Activated T-cell treated with anti-CD3 and anti-CD28 coated beads, Interleukin-2, amount 50 U/mL, for 72 hours (primary cell): ENCODE measurements around the gene BHLHE23. TPM values are rescaled to one million over a fixed set of nuclear protein-coding genes. Genes with fewer than 3 reads are reported as not detected.
"Not testable (repeated sequence)": the region's sequence is repeated elsewhere in the genome, so short reads cannot be mapped to it uniquely, and the experiment has no call there.

Source experiments
- ATAC-seq, 2 donors: fragments of 150-1000 bp; cut with Tn5 transposase; replicated peaks in 1 of 2; 2 replicates each; pipeline ENCODE4 v1.10.0; 2021; ENCODE audit warnings: moderate library complexity in 2 of 2, mild to moderate bottlenecking in 1 of 2
- DNase-seq, 2 donors: peaks; one replicate each; pipeline ENCODE4 v3.0.0; 2021 to 2022; ENCODE audit warnings: mixed read lengths in 1 of 2
- H3K27ac Mint-ChIP-seq: one replicate; pipeline ENCODE4 v1.8.0; 2022; ENCODE audit warnings: mild to moderate bottlenecking, moderate library complexity, mixed read lengths
- H3K27me3 Mint-ChIP-seq: one replicate; pipeline ENCODE4 v1.8.0; 2022; ENCODE audit warnings: low read depth, mixed read lengths
- H3K36me3 Mint-ChIP-seq, 2 donors: one replicate each; pipeline ENCODE4 v1.8.0; 2022; ENCODE audit warnings: mixed read lengths in 2 of 2, mild to moderate bottlenecking in 1 of 2; ENCODE audit not compliant: insufficient read depth in 2 of 2
- H3K4me1 Mint-ChIP-seq: one replicate; pipeline ENCODE4 v1.8.0; 2022; ENCODE audit warnings: low read depth, mixed read lengths
- H3K4me3 Mint-ChIP-seq, 2 donors: one replicate each; pipeline ENCODE4 v1.8.0; 2022; ENCODE audit warnings: mild to moderate bottlenecking in 2 of 2, mixed read lengths in 2 of 2, moderate library complexity in 2 of 2
- H3K9me3 Mint-ChIP-seq, 2 donors: one replicate each; pipeline ENCODE4 v1.8.0; 2022; ENCODE audit warnings: mixed read lengths in 2 of 2
- total RNA-seq, 2 donors: library from RNA; stranded (reverse); gene quantifications; one replicate each; pipeline ENCODE4 v1.2.3, GENCODE V29; 2022

BHLHE23 gene
- total RNA-seq, 2 donors from 2014 or later = not detected

GRCh38 chr20:62963614-62964397 is 43.0 kb downstream of the BHLHE23 start:
- Mint-ChIP-seq H3K4me3 (no peak overlapping the region), H3K4me1 (peaks cover 9% of the 10 kb centered on the region), H3K27ac (no peak overlapping the region), H3K27me3 (no peaks in the 10 kb centered on the region), H3K9me3 (no peaks in the 10 kb centered on the region), H3K36me3 (no peaks in the 10 kb centered on the region)
- no peak for DNase-seq
- ATAC-seq = no peak

DNA sequence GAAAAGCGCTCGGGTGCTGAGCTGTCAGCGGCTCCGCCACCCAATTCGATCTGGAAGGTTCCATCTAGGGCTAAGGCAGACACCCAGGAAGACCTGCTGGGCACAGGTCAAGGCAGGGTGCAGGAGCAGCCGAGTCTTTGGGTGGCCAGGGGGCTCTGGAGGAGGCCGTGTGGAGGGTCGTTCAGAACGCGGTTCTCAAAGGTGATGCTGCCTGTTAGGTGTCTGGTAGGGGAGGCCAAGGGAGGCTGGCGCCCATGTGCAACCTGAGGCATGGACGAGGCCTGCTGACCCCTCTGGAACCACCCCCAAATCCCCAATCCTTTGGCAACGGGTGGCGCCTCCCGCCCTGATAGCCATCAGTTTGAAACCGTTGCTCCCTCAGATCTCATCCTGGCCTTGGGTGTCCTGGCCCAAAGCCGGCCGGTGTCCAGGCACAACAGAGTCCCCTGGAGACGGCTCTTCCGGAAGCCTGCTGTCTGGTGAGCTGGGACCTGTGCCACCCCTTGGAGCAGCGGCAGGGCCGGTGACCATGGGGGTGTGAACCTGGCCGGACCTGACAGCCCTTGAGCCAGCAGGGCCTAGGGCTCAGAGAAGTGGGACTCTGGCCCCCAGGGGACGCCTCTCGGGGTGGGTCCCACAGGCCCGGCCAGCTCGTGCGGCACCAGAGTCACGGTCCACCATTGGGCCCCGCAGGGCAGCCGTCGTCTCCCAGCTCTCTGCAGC is 43.7 kb downstream of the BHLHE23 start:
- H3K27ac Mint-ChIP-seq = no peak overlapping the region
- DNase-seq = no peak
- no peaks in the 10 kb centered on the region for H3K9me3 Mint-ChIP-seq
- H3K4me1 Mint-ChIP-seq = peaks cover 9% of the 10 kb centered on the region
- no peaks in the 10 kb centered on the region for H3K27me3 Mint-ChIP-seq
- no peak overlapping the region for H3K4me3 Mint-ChIP-seq
- no peak for ATAC-seq
- no peaks in the 10 kb centered on the region for H3K36me3 Mint-ChIP-seq

DNA sequence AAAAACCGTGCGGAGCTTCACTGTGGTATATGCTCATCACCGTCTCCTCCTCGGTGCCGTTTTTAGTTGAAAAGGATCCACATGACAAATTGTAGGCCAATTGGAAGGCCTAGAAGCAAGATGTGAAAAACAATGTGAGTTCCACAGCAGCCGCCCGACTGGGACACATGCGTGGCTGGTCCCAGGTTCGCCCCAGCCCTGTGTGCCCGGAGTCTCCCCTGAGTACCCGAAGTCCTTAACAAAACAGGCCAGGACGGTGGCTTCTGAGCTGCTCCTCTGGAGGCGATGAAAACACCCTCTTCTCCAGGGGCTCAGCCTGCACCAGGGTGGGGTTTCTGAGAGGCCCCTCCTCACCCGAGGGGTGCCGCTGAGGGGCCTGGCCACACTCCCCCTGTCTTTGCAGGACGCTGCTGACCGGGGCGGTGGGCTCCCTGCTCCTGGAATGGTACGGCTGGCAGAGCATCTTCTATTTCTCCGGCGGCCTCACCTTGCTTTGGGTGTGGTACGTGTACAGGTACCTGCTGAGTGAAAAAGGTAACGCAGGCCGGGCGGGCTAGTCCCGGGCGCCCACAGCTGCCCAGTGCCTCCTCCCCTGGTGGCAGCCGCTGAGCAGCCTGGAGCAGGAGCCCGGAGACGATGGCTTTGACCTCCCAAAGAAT is 44.4 kb downstream of the BHLHE23 start:
- H3K4me1 Mint-ChIP-seq = peaks cover 9% of the 10 kb centered on the region
- ATAC-seq (no peak), DNase-seq (no peak)
- H3K4me3 Mint-ChIP-seq = no peak overlapping the region
- H3K9me3 Mint-ChIP-seq = no peaks in the 10 kb centered on the region
- H3K27me3 Mint-ChIP-seq = no peaks in the 10 kb centered on the region
- H3K27ac Mint-ChIP-seq = no peak overlapping the region
- no peaks in the 10 kb centered on the region for H3K36me3 Mint-ChIP-seq

DNA sequence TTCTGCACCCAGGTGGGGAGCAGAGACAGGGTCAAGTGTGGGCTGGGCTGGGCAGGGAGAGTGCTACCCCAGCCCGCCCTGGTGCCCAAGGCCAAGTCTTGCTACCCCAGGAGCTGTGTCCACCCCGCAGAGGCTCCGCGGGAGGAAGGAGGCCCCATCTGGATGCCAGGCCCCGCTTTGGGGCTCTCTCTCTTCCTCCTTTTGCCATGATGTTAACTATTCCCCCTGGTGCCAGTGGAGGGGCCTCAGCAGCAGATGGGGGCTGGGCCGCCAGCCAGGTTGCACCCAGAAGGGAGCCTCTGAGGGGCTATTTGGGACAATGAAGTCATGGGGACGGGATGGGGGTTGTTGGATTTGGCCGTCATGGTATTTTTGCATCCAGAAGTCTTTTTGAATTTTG is 45.0 kb downstream of the BHLHE23 start:
- Mint-ChIP-seq H3K36me3 (no peaks in the 10 kb centered on the region), H3K27ac (no peak overlapping the region), H3K27me3 (no peaks in the 10 kb centered on the region), H3K4me1 (peaks cover 9% of the 10 kb centered on the region), H3K4me3 (no peak overlapping the region), H3K9me3 (no peaks in the 10 kb centered on the region)
- no peak for DNase-seq
- no peak for ATAC-seq

DNA sequence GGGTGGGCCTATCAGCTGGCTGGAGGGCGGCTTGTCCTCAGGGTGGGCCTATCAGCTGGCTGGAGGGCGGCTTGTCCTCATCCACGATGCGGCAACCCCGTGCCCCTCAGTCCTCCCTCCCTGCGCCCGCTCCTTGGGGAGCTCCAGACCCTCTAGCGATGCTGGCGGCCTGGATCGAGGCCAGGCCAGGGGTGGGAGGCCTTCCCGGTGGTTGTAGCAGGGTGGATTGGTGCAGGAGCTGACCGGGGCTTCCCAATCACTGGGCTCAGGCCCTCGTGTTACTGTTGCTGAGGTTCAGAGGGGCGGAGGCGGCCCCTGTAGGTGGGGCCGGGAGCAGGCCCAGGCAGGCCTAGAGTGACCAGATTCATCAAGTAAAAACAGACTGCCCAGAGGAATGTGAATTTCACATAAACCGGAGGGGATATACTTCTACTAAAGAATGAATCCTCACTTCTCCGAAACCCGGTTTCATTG is 45.4 kb downstream of the BHLHE23 start:
- no peaks in the 10 kb centered on the region for H3K36me3 Mint-ChIP-seq
- no peaks in the 10 kb centered on the region for H3K9me3 Mint-ChIP-seq
- ATAC-seq (no peak), DNase-seq (no peak)
- peaks cover 9% of the 10 kb centered on the region for H3K4me1 Mint-ChIP-seq
- no peaks in the 10 kb centered on the region for H3K27me3 Mint-ChIP-seq
- no peak overlapping the region for H3K4me3 Mint-ChIP-seq
- no peak overlapping the region for H3K27ac Mint-ChIP-seq

GRCh38 chr20:62960446-62961309 is 46.1 kb downstream of the BHLHE23 start:
- not testable (repeated sequence) for DNase-seq, H3K4me3 Mint-ChIP-seq, H3K27ac Mint-ChIP-seq, H3K4me1 Mint-ChIP-seq, H3K36me3 Mint-ChIP-seq, H3K27me3 Mint-ChIP-seq, H3K9me3 Mint-ChIP-seq, ATAC-seq

GRCh38 chr20:62959998-62960436 is 46.7 kb downstream of the BHLHE23 start:
- DNase-seq (no peak), ATAC-seq (no peak)
- Mint-ChIP-seq H3K36me3 (no peaks in the 10 kb centered on the region), H3K4me3 (no peak overlapping the region), H3K27ac (no peak overlapping the region), H3K4me1 (peaks cover 9% of the 10 kb centered on the region), H3K9me3 (no peaks in the 10 kb centered on the region), H3K27me3 (no peaks in the 10 kb centered on the region)

- H3K27me3 Mint-ChIP-seq = no peaks in the 10 kb centered on the region
- H3K9me3 Mint-ChIP-seq = no peaks in the 10 kb centered on the region
- ATAC-seq (peak; percentile 44 to 47), DNase-seq (no peak)
- no peak overlapping the region for H3K27ac Mint-ChIP-seq
- H3K36me3 Mint-ChIP-seq = no peaks in the 10 kb centered on the region
- H3K4me3 Mint-ChIP-seq = peak overlapping the region in 1 of 2 donors; percentile 6
- peaks cover 14% of the 10 kb centered on the region for H3K4me1 Mint-ChIP-seq
These were observed 47.4 kb downstream of the BHLHE23 start for GRCh38 chr20:62959101-62959971.

- H3K27ac Mint-ChIP-seq = no peak overlapping the region
- no peak overlapping the region for H3K4me3 Mint-ChIP-seq
- H3K27me3 Mint-ChIP-seq = no peaks in the 10 kb centered on the region
- H3K36me3 Mint-ChIP-seq = no peaks in the 10 kb centered on the region
- peaks cover 21% of the 10 kb centered on the region for H3K4me1 Mint-ChIP-seq
- ATAC-seq (no peak), DNase-seq (no peak)
- no peaks in the 10 kb centered on the region for H3K9me3 Mint-ChIP-seq
These were observed 48.2 kb downstream of the BHLHE23 start for GRCh38 chr20:62958388-62959100.

DNA sequence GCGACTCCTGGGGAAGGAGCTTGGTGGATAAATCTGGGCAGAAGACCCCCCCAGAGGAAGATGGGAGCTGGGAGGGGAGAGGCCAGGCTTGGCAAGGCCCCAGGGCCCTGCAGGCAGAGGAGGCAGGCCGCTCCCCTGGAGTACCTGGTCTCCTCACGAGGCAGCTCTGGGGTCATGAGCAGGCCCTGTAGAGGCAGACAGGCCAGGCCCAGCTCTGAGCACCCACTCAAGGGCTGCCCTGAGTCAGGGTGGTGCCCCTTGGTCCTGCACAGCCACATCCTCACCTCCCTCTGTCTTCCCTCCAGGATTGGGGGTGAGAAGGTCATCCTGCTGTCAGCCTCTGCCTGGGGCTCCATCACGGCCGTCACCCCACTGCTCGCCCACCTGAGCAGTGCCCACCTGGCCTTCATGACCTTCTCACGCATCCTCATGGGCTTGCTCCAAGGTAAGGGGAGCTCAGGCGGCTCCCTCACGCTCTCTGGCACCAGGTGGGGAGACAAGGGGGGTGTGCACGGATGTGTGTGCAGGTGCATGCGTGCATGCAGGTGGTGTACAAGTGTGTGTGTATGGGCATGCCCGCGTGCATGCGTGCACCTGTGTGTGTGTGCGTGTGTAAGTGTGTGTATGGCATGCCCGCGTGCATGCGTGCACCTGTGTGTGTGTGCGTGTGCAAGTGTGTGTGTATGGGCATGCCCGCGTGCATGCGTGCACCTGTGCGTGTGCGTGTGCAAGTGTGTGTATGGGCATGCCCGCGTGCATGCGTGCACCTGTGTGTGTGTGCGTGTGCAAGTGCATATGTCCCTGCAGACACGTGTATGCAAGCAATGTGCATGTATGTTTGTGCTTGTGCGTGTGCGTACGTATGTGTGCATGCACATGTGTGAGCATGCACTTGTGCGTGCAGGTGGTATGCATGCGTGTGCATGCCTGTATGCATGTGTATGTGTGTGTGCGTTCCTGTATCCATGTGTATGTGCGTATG is 49.3 kb downstream of the BHLHE23 start:
- Mint-ChIP-seq H3K4me1 (peaks cover 24% of the 10 kb centered on the region), H3K4me3 (no peak overlapping the region), H3K27me3 (no peaks in the 10 kb centered on the region), H3K27ac (no peak overlapping the region), H3K36me3 (no peaks in the 10 kb centered on the region), H3K9me3 (no peaks in the 10 kb centered on the region)
- DNase-seq = no peak
- no peak for ATAC-seq
